Prostate gland (tissue), 2 donors: Measurements from ENCODE around the gene PEAR1. TPM values are rescaled to one million over a fixed set of nuclear protein-coding genes. Genes with fewer than 3 reads are reported as not detected.

Experiments used
- DNase-seq: peaks from one replicate; pipeline ENCODE4 v3.0.0-alpha.2; 2019; ENCODE audit warnings: low spot score
- H3K27ac ChIP-seq, 2 donors: fragments of 200-600 bp; sonication (generic); 2 replicates each; pipeline ENCODE4 v1.5.1; 2017 to 2019
- H3K27me3 ChIP-seq: fragments of 200-600 bp; sonication (generic); replicated peaks from 2 replicates; pipeline ENCODE4 v1.5.1; 2019; ENCODE audit not compliant: insufficient read depth
- H3K36me3 ChIP-seq, 2 donors: fragments of 200-600 bp; sonication (generic); 1 replicate in 1 of 2; 2 replicates in 1 of 2; pipeline versions ENCODE4 v1.5.1 to v1.8.1; 2017 to 2019
- H3K4me1 ChIP-seq: fragments of 200-600 bp; sonication (generic); replicated peaks from 2 replicates; pipeline ENCODE4 v1.5.1; 2019
- H3K4me3 ChIP-seq, 2 donors: fragments of 200-600 bp; sonication (generic); 2 replicates each; pipeline ENCODE4 v1.5.1; 2017 to 2019
- H3K9me3 ChIP-seq: fragments of 200-600 bp; sonication (generic); 2 replicates; pipeline ENCODE4 v1.5.1; 2017
- POLR2A ChIP-seq: fragments of 450-650 bp; IDR thresholded peaks from one replicate; pipeline ENCODE4 v1.6.1; 2016; ENCODE audit warnings: antibody characterized with exemption, mild to moderate bottlenecking
- POLR2AphosphoS5 ChIP-seq: sonication (generic); formaldehyde crosslinking; IDR thresholded peaks from one replicate; pipeline ENCODE4 v1.6.1; 2017; ENCODE audit warnings: antibody characterized with exemption
- WGBS: methylation state at CpG from one replicate; pipeline ENCODE4 v1.1.5; 2018; 5-methylcytosine and 5-hydroxymethylcytosine counted together
- intact Hi-C: fragments of 100-400 bp; cut with DNase I; formaldehyde crosslinking; loops from one replicate; pipeline ENCODE4 v1.14.2; 2022
- total RNA-seq, 2 donors: library from RNA; depleted of rRNA; stranded (reverse); fragments of >200 nt; gene quantifications; one replicate each; pipeline ENCODE4 v1.1.0, GENCODE V29; 2016
- TF ChIP-seq, protein P1 (sequence below), 4 experiments: fragments of 200-600 bp in 2 of 4; fragments of 450-650 bp in 2 of 4; sonication (generic) in 2 of 4; IDR thresholded peaks; 1 replicate in 3 of 4; 2 replicates in 1 of 4; pipeline ENCODE4 v1.5.1; 2016 to 2019; ENCODE audit warnings: antibody characterized with exemption in 4 of 4, mild to moderate bottlenecking in 2 of 4, moderate library complexity in 2 of 4

The PEAR1 gene
- total RNA-seq, 2 donors from 2014 or later: 3.6 to 20.0 TPM

DNA sequence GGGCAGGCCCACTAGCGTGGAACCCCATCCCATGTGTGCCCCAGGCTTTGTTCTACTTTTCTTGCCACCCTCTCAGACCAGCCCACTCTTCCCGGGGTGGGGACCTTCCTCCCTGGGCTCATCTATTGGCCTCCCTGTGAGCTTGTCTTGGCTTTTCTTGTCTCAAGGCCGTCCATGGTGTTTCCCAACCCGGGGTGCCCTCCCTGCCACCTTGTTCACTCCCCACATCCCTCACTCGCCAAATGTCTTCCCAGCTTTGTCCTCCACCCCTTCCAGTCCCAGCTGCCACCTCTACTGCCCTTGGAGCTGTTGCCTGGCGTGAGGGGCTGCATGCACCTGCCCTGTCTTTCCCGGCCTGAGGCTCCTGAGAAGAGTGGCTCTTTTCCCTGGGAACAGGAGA, 45.3 kb downstream of the PEAR1 start:
- no peak overlapping the region for H3K4me3 ChIP-seq
- intact Hi-C loops: no loop called here
- TF ChIP-seq POLR2A (no peak), POLR2AphosphoS5 (no peak)
- TF ChIP-seq, protein P1, sequence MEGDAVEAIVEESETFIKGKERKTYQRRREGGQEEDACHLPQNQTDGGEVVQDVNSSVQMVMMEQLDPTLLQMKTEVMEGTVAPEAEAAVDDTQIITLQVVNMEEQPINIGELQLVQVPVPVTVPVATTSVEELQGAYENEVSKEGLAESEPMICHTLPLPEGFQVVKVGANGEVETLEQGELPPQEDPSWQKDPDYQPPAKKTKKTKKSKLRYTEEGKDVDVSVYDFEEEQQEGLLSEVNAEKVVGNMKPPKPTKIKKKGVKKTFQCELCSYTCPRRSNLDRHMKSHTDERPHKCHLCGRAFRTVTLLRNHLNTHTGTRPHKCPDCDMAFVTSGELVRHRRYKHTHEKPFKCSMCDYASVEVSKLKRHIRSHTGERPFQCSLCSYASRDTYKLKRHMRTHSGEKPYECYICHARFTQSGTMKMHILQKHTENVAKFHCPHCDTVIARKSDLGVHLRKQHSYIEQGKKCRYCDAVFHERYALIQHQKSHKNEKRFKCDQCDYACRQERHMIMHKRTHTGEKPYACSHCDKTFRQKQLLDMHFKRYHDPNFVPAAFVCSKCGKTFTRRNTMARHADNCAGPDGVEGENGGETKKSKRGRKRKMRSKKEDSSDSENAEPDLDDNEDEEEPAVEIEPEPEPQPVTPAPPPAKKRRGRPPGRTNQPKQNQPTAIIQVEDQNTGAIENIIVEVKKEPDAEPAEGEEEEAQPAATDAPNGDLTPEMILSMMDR (IDR thresholded peaks at IDR 0.05): no peak
- no peak overlapping the region for H3K27ac ChIP-seq
- peaks cover 0 to 9% of the 10 kb centered on the region in 2 donors for H3K36me3 ChIP-seq
- H3K4me1 ChIP-seq: no peaks in the 10 kb centered on the region
- 87% methylated on average over 7 of the region's 7 CpGs for WGBS
- no peaks in the 10 kb centered on the region for H3K27me3 ChIP-seq
- H3K9me3 ChIP-seq: no peaks in the 10 kb centered on the region
- DNase-seq: no peak

DNA sequence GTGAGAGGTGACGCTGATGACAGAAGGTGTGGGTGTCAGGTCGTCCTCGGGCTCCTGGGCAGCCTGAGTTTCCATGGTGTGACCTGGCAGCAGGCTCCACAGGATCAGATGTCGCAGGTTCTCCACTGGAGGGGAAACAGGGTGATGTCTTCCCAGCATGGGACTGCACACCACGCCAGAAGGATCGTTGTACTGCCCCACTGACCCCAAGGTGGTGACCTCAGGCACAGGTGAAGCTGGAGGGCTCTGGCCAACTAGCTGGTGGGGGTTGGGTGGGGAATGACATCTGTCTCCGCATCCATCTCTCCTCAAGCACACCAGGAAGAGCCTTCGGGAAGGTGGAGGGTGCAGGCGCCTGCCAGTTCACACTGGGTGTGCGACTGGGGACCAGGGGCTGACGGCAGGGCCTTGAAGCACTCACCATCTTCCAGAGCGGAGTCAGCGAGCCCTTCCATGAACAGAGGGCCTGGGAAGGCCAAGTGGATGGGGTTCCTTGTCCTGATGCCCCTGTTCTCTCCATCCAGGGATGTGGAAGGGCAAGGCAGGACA, 46.3 kb downstream of the PEAR1 start:
- 85% methylated on average over 13 of the region's 13 CpGs for WGBS
- no peak overlapping the region for H3K4me3 ChIP-seq
- H3K36me3 ChIP-seq: peaks cover 0 to 9% of the 10 kb centered on the region in 2 donors
- no peak for TF ChIP-seq POLR2A
- TF ChIP-seq POLR2AphosphoS5: no peak
- TF ChIP-seq, protein P1 (IDR thresholded peaks at IDR 0.05): no peak
- no peaks in the 10 kb centered on the region for H3K27me3 ChIP-seq
- H3K4me1 ChIP-seq: no peaks in the 10 kb centered on the region
- DNase-seq: no peak
- no peaks in the 10 kb centered on the region for H3K9me3 ChIP-seq
- no peak overlapping the region for H3K27ac ChIP-seq
- intact Hi-C loops: no loop called here

DNA sequence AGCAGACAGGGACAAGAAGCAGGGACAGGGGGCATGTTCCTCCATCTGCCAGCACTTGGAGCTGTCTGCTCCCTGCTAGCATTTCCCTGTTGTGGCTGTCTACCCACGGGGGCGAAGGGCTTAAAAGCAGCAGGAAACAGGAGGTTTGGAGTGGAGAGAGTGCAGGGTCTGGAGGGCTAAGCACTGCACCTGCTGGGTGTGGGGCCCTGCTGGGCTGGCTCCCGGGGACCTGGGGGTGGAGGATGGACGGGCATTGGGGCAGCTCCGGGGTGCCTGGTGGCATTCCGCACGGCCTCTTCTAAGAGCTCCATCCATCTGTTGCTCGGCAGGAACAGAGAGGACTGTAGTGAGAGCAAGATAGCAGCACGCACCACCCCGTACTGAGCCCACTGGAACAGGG, 48.2 kb downstream of the PEAR1 start:
- no peak for DNase-seq
- intact Hi-C loops: no loop called here
- H3K36me3 ChIP-seq: peaks cover 0 to 14% of the 10 kb centered on the region in 2 donors
- WGBS: 93% methylated on average over 10 of the region's 10 CpGs
- H3K27me3 ChIP-seq: no peaks in the 10 kb centered on the region
- no peak overlapping the region for H3K4me3 ChIP-seq
- H3K4me1 ChIP-seq: no peaks in the 10 kb centered on the region
- TF ChIP-seq, protein P1 (IDR thresholded peaks at IDR 0.05): no peak
- H3K9me3 ChIP-seq: no peaks in the 10 kb centered on the region
- no peak overlapping the region for H3K27ac ChIP-seq

DNA sequence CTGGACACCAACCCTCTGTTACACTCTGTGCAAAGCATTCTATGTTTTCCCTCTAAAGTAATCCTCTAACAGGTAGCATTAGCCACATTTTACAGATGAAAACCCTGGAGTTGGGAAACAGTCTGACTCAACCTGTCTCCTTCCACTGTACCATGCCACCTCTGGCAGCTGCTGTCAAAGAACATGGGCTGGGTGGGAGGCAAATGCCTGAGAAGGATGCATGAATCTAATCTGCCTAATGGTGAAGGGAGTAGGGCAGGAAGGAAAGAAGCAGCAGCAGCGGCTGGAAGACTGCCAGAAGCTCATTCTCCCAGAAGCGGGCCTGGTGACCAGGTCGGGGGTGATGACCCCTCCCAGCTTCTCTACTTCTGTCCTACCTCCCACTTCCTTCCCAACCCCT, 48.7 kb downstream of the PEAR1 start:
- WGBS: 87% methylated on average over 3 of the region's 3 CpGs
- no peaks in the 10 kb centered on the region for H3K4me1 ChIP-seq
- H3K36me3 ChIP-seq: peaks cover 3 to 14% of the 10 kb centered on the region in 2 donors
- no peak for TF ChIP-seq POLR2A
- TF ChIP-seq POLR2AphosphoS5: no peak
- TF ChIP-seq, protein P1 (IDR thresholded peaks at IDR 0.05): no peak
- intact Hi-C loops: no loop called here
- H3K27me3 ChIP-seq: no peaks in the 10 kb centered on the region
- no peak for DNase-seq
- H3K27ac ChIP-seq: no peak overlapping the region
- no peaks in the 10 kb centered on the region for H3K9me3 ChIP-seq
- H3K4me3 ChIP-seq: no peak overlapping the region

DNA sequence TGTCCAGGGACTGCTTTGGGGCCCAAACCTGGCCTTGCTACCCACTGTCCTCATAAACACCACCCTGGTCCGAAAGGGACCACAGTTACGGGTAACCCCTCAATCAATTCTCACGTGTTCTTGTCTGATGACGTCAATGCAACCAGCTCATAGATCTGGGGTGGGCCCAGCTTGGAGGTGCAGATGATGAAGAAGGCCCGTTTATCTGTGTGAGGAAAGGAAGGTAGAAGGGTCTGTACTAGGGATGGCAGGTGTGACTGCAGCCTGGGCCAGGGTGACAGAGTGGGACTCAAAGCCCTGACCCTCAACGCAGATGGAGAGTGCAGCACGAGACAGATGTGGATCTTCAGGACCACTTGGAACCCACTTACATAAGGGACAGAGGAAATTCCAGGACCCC, 49.1 kb downstream of the PEAR1 start:
- WGBS: 92% methylated on average over 7 of the region's 7 CpGs
- peaks cover 3 to 14% of the 10 kb centered on the region in 2 donors for H3K36me3 ChIP-seq

More for the DNA sequence above, 49.1 kb downstream of the PEAR1 start:
- Histone ChIP-seq H3K27ac (no peak overlapping the region), H3K4me3 (no peak overlapping the region), H3K4me1 (no peaks in the 10 kb centered on the region), H3K27me3 (no peaks in the 10 kb centered on the region), H3K9me3 (no peaks in the 10 kb centered on the region)
- DNase-seq: no peak
- TF ChIP-seq POLR2AphosphoS5: no peak
- intact Hi-C loops: no loop called here
